SK-N-SH treated with all-trans-retinoic acid at 6 μM for 48 hours (cell line): ENCODE data around the gene AP2S1.
"Not testable (repeated sequence)": the region's sequence is repeated elsewhere in the genome, so short reads cannot be mapped to it uniquely, and the experiment has no call there.

Experiments
- ATAC-seq: fragments of 200-7000 bp; cut with Tn5 transposase; 3 replicates; pipeline ENCODE4 v1.9.1; 2020; ENCODE audit warnings: mild to moderate bottlenecking, moderate library complexity
- ARNTL ChIP-seq: fragments of 450-650 bp; formaldehyde crosslinking; IDR thresholded peaks from 2 replicates; pipeline ENCODE4 v1.5.0; 2020; ENCODE audit warnings: low read depth, mild to moderate bottlenecking, moderate library complexity, borderline replicate concordance
- CREB5 ChIP-seq: fragments of 250-450 bp; sonication (Bioruptor Pico); IDR thresholded peaks from 2 replicates; pipeline ENCODE4 v1.5.1; 2020; ENCODE audit warnings: low read depth, mild to moderate bottlenecking, moderate library complexity
- CSRNP3 ChIP-seq: fragments of 250-450 bp; sonication (Bioruptor Pico); IDR thresholded peaks from 2 replicates; pipeline ENCODE4 v1.5.1; 2021; ENCODE audit warnings: mild to moderate bottlenecking, moderate library complexity
- ESRRG ChIP-seq: fragments of 250-450 bp; sonication (Bioruptor Pico); IDR thresholded peaks from 2 replicates; pipeline ENCODE4 v1.6.1; 2021; ENCODE audit warnings: mild to moderate bottlenecking
- GLIS3 ChIP-seq: fragments of 250-450 bp; sonication (Bioruptor Pico); IDR thresholded peaks from 2 replicates; pipeline ENCODE4 v1.5.0; 2020; ENCODE audit warnings: mild to moderate bottlenecking, moderate library complexity
- ISL1 ChIP-seq: fragments of 250-450 bp; sonication (Bioruptor Pico); IDR thresholded peaks from 2 replicates; pipeline ENCODE4 v2.1.2; 2022; ENCODE audit warnings: mild to moderate bottlenecking, moderate library complexity
- OSR1 ChIP-seq: fragments of 250-450 bp; sonication (Bioruptor Pico); IDR thresholded peaks from 2 replicates; pipeline ENCODE4 v1.8.0; 2022; ENCODE audit warnings: moderate library complexity, mild to moderate bottlenecking, inconsistent platforms
- PATZ1 ChIP-seq: fragments of 250-450 bp; sonication (Bioruptor Pico); IDR thresholded peaks from 2 replicates; pipeline ENCODE4 v1.8.0; 2020; ENCODE audit warnings: mild to moderate bottlenecking, moderate library complexity, borderline replicate concordance
- POU6F1 ChIP-seq: fragments of 250-450 bp; sonication (Bioruptor Pico); IDR thresholded peaks from 2 replicates; pipeline ENCODE4 v1.8.0; 2021; ENCODE audit warnings: low read depth, mild to moderate bottlenecking, moderate library complexity, borderline replicate concordance
- PPARA ChIP-seq: fragments of 250-450 bp; sonication (Bioruptor Pico); IDR thresholded peaks from 2 replicates; pipeline ENCODE4 v1.5.0; 2020; ENCODE audit warnings: mild to moderate bottlenecking, borderline replicate concordance
- RARB ChIP-seq: fragments of 250-450 bp; sonication (Bioruptor Pico); IDR thresholded peaks from 2 replicates; pipeline ENCODE4 v1.8.0; 2021; ENCODE audit warnings: mild to moderate bottlenecking, moderate library complexity
- TOX ChIP-seq: fragments of 250-450 bp; sonication (Bioruptor Pico); IDR thresholded peaks from 2 replicates; pipeline ENCODE4 v1.8.0; 2021; ENCODE audit warnings: mild to moderate bottlenecking, moderate library complexity, borderline replicate concordance
- TSHZ2 ChIP-seq: fragments of 250-450 bp; sonication (Bioruptor Pico); IDR thresholded peaks from 2 replicates; pipeline ENCODE4 v1.5.0; 2020; ENCODE audit warnings: mild to moderate bottlenecking, moderate library complexity
- ZC3H10 ChIP-seq: fragments of 250-450 bp; sonication (Bioruptor Pico); IDR thresholded peaks from 2 replicates; pipeline ENCODE4 v1.5.1; 2021; ENCODE audit warnings: mild to moderate bottlenecking, moderate library complexity
- ZFP3 ChIP-seq: fragments of 250-450 bp; sonication (Bioruptor Pico); IDR thresholded peaks from 2 replicates; pipeline ENCODE4 v1.5.0; 2020; ENCODE audit warnings: mild to moderate bottlenecking, moderate library complexity
- ZNF565 ChIP-seq: fragments of 450-650 bp; formaldehyde crosslinking; conservative IDR thresholded peaks from 2 replicates; pipeline ENCODE4 v1.5.0; 2020; ENCODE audit warnings: low read depth, mild to moderate bottlenecking, moderate library complexity
- ZNF70 ChIP-seq: fragments of 450-650 bp; formaldehyde crosslinking; IDR thresholded peaks from 2 replicates; pipeline ENCODE4 v1.5.0; 2020; ENCODE audit warnings: mild to moderate bottlenecking, moderate library complexity

The AP2S1 gene

GRCh38 chr19:46885411-46885810 lies 34.8 kb upstream of the AP2S1 start:
- TF ChIP-seq GLIS3 (CRISPR knock-in tag) (no peak), PATZ1 (CRISPR knock-in tag) (no peak), OSR1 (CRISPR knock-in tag) (no peak), TOX (no peak), POU6F1 (CRISPR knock-in tag) (no peak), CSRNP3 (CRISPR knock-in tag) (no peak), ZFP3 (CRISPR knock-in tag) (no peak), RARB (CRISPR knock-in tag) (no peak), TSHZ2 (CRISPR knock-in tag) (no peak), ISL1 (no peak), ZNF565 (CRISPR knock-in tag) (no peak), ZC3H10 (CRISPR knock-in tag) (no peak), ESRRG (CRISPR knock-in tag) (no peak), ARNTL (CRISPR knock-in tag) (no peak), PPARA (CRISPR knock-in tag) (no peak)
- ATAC-seq: no peak

- not testable (repeated sequence) for ATAC-seq
These were observed 32.1 kb upstream of the AP2S1 start for GRCh38 chr19:46882751-46883150.

- no peak for ATAC-seq
- TF ChIP-seq ZNF70 (no peak), ESRRG (CRISPR knock-in tag) (no peak), CREB5 (CRISPR knock-in tag) (no peak), PPARA (CRISPR knock-in tag) (no peak)
These were observed 31.4 kb upstream of the AP2S1 start for GRCh38 chr19:46882034-46882433.

- no peak for ATAC-seq
- TF ChIP-seq ZFP3 (CRISPR knock-in tag): no peak
These were observed 30.4 kb upstream of the AP2S1 start for GRCh38 chr19:46881092-46881491.

- no peak for ATAC-seq
- TF ChIP-seq PATZ1 (CRISPR knock-in tag): no peak
- no peak for TF ChIP-seq GLIS3 (CRISPR knock-in tag)
- no peak for TF ChIP-seq TOX
These were observed 29.8 kb upstream of the AP2S1 start for GRCh38 chr19:46880431-46880830.
